Measurements from ENCODE around the gene CAMK2N2. TPM values are rescaled to one million over a fixed set of nuclear protein-coding genes. Genes with fewer than 3 reads are reported as not detected.

CAMK2N2 gene
- total and polyA plus RNA-seq, 9 of the 15 experiments (the other 6 are each of a cell fraction or from before 2014, with no cell fraction given): 0.08 to 0.22 (median 0.11) TPM; not detected in 5

DNA sequence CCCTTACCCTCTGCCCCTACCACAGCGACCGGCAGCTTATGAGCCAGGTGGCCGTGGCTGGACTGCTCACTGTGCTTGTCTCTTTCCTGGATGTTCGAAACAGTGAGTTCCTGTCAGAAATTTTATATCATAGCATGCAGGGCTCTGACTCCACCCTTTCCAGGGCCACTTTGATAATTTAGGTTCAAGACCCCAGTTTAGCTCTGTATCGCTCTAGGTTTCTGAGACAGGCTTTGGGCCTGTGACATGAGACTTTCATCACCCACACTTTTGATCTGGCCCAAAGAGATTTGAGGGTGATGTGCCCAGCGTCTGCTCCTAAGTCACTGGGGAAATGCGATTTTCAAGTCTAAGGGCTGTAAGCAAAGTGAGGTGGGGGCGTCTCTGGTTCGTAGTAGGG is 46.6 kb upstream of the CAMK2N2 start:
- intact Hi-C loops (cut with micrococcal nuclease) (no loop called here), in situ Hi-C loops (cut with MboI) (no loop called here)
- FAIRE-seq (no peak), ATAC-seq (no peak), DNase-seq (ENCODE audit: extremely low read depth in 1 of 4, low spot score in 3 of 4) (no peak)
- POLR2A ChIA-PET: interaction anchor here (0.7 kb wide), 1 partner anchor 34 kb away, joined by 3 read pairs; no protein-coding TSS in a partner anchor
- Histone ChIP-seq H3K27me3 (ENCODE audit: control insufficient read depth in 2 of 2, insufficient read depth in 2 of 2, low read length in 2 of 2) (no peaks in the 10 kb centered on the region), H3K27ac (ENCODE audit: extremely low read depth, low read depth, low read length) (no peak overlapping the region), H3K9ac (ENCODE audit: insufficient read depth in 1 of 2, low read depth in 2 of 2, low read length in 2 of 2) (no peak overlapping the region), H2AFZ (ENCODE audit: low read depth, low read length) (no peak overlapping the region), H3K4me3 (no peak overlapping the region), H3K36me3 (ENCODE audit: control insufficient read depth, insufficient read depth, low read length) (peaks cover 66% of the 10 kb centered on the region), H3K9me3 (replicated peaks; ENCODE audit: control insufficient read depth, insufficient read depth, low read depth, low read length) (no peaks in the 10 kb centered on the region), H3K4me1 (replicated peaks in 1 of 2; ENCODE audit: control insufficient read depth in 2 of 2, insufficient read depth in 2 of 2, low read length in 2 of 2) (peaks cover 0 to under 1% of the 10 kb centered on the region in 2 experiments; a peak in 2 of 5 replicates), H3K9me1 (ENCODE audit: control insufficient read depth, insufficient read depth, low read length) (no peaks in the 10 kb centered on the region), H4K20me1 (replicated peaks; ENCODE audit: control insufficient read depth, insufficient read depth, low read length) (0 out of 2 replicates have a peak, but pooled peaks cover 5% of the 10 kb centered on the region), H3K79me2 (ENCODE audit: control insufficient read depth, insufficient read depth, low read length) (no peaks in the 10 kb centered on the region), H3K4me2 (ENCODE audit: insufficient read depth, low read length) (no peak overlapping the region)
- no peak for TF ChIP-seq ZNF77 (CRISPR knock-in tag; IDR thresholded peaks at IDR 0.05)
- no peak for TF ChIP-seq SRSF9 (IDR thresholded peaks at IDR 0.05; ENCODE audit: borderline replicate concordance, low read depth, low read length)
- no peak for TF ChIP-seq ZNF124 (CRISPR knock-in tag; IDR thresholded peaks at IDR 0.05)
- TF ChIP-seq SETDB1 (IDR thresholded peaks at IDR 0.05; ENCODE audit: low read length): no peak
- TF ChIP-seq NRF1 (conservative IDR thresholded peaks at IDR 0.05 in 1 of 2, IDR thresholded peaks at IDR 0.05 in 1 of 2): no peak
- TF ChIP-seq, protein P1, sequence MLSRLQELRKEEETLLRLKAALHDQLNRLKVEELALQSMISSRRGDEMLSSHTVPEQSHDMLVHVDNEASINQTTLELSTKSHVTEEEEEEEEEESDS (CRISPR knock-in tag; IDR thresholded peaks at IDR 0.05): no peak
- TF ChIP-seq, protein P2, sequence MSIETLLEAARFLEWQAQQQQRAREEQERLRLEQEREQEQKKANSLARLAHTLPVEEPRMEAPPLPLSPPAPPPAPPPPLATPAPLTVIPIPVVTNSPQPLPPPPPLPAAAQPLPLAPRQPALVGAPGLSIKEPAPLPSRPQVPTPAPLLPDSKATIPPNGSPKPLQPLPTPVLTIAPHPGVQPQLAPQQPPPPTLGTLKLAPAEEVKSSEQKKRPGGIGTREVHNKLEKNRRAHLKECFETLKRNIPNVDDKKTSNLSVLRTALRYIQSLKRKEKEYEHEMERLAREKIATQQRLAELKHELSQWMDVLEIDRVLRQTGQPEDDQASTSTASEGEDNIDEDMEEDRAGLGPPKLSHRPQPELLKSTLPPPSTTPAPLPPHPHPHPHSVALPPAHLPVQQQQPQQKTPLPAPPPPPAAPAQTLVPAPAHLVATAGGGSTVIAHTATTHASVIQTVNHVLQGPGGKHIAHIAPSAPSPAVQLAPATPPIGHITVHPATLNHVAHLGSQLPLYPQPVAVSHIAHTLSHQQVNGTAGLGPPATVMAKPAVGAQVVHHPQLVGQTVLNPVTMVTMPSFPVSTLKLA (conservative IDR thresholded peaks at IDR 0.05): no peak
- no peak for TF ChIP-seq KLF13 (tag; IDR thresholded peaks at IDR 0.05; ENCODE audit: borderline replicate concordance, low read depth)
- TF ChIP-seq ZNF174 (CRISPR knock-in tag; IDR thresholded peaks at IDR 0.05): no peak
- no peak for TF ChIP-seq PYGO2 (tag; IDR thresholded peaks at IDR 0.05)
- TF ChIP-seq SAFB (IDR thresholded peaks at IDR 0.05; ENCODE audit: borderline replicate concordance, low read depth, low read length): no peak
- TF ChIP-seq ZNF282 (CRISPR knock-in tag; IDR thresholded peaks at IDR 0.05): no peak
- TF ChIP-seq ZNF785 (CRISPR knock-in tag; IDR thresholded peaks at IDR 0.05): no peak
- TF ChIP-seq E2F3 (CRISPR knock-in tag; IDR thresholded peaks at IDR 0.05): no peak
- no peak for TF ChIP-seq TEAD4 (IDR thresholded peaks at IDR 0.05; ENCODE audit: low read length)
- no peak for TF ChIP-seq TEAD4 (CRISPR knock-in tag; IDR thresholded peaks at IDR 0.05; ENCODE audit: borderline replicate concordance)
- no peak for TF ChIP-seq U2AF1 (optimal IDR thresholded peaks at IDR 0.05; ENCODE audit: low read depth, low read length)
- TF ChIP-seq TFAM (CRISPR knock-in tag; conservative IDR thresholded peaks at IDR 0.05): no peak
- CTCF ChIA-PET (ENCODE audit: low intra/inter-chr PET ratio): no interaction called here
- no TSS peak for BruUV-seq (replicated peaks)
- 95% methylated on average over 9 of the region's 9 CpGs for WGBS (ENCODE audit: insufficient coverage, low coverage, missing lambda C conversion rate)

Measured in K562 (cell line).